GM19239 (cell line): ENCODE results near the gene USP47.

Experiments used
- DNase-seq: peaks from one replicate; pipeline ENCODE4 v3.0.0; 2011; ENCODE audit warnings: low spot score; ENCODE audit not compliant: insufficient read length
- FAIRE-seq: peaks from 2 replicates; lab custom pipeline; 2011; peaks lifted over from hg19 to GRCh38; lab: Jason Lieb, UNC

USP47 gene

DNA sequence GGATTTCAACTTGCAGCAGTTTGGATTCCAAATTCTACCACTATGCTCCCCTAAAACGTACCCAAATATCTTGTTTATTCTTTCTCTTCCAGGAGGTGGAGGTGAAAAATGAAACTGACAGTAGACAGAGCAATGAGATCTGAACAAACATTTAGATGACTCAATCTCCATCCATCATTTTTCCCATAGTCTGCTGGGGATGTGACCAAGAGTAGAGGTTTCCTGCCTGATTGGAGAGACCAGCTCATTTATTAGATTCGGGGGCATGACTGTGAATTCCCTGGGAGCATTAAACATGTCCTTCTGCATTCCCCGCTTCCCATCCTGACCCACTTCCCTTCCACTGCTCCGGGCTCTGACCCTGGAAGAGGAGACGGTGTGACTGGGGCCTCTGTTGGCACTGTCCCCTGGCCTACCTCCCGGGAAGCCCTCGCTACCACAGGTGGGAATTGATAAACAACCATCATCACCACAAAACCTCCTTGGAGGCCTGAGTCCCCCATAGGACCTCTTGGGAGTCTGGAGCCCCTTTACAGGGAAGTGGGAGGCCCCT, 146.4 kb downstream of the USP47 start:
- DNase-seq, result no peak
- no peak for FAIRE-seq

DNA sequence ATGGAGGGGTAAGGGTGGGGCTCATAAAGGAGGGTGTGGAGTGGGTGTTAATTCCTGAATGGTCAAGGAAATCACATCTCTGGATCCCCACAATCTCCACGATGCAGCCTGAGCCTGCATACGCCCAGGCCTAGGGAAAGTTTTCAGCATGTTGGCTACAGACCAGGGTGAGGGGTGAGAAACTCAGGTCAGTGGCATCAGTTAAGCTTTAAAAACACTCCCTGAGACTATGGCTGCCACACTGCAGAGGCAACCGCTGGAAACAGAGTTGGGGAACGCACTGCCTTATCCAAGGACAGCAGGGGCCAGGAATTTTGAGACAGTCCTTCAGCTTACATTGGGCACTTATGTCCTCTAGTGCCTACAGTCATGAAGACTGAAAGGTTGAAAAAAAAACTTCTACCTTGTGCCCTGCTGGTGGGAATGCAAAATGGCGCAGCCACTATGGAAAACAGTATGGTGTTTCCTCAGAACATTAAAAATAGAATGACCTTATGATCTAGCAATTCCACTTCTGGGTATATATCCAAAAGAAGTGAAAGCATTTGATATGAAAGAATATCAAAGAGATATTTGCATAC, 147.0 kb downstream of the USP47 start:
- FAIRE-seq, result no peak

DNA sequence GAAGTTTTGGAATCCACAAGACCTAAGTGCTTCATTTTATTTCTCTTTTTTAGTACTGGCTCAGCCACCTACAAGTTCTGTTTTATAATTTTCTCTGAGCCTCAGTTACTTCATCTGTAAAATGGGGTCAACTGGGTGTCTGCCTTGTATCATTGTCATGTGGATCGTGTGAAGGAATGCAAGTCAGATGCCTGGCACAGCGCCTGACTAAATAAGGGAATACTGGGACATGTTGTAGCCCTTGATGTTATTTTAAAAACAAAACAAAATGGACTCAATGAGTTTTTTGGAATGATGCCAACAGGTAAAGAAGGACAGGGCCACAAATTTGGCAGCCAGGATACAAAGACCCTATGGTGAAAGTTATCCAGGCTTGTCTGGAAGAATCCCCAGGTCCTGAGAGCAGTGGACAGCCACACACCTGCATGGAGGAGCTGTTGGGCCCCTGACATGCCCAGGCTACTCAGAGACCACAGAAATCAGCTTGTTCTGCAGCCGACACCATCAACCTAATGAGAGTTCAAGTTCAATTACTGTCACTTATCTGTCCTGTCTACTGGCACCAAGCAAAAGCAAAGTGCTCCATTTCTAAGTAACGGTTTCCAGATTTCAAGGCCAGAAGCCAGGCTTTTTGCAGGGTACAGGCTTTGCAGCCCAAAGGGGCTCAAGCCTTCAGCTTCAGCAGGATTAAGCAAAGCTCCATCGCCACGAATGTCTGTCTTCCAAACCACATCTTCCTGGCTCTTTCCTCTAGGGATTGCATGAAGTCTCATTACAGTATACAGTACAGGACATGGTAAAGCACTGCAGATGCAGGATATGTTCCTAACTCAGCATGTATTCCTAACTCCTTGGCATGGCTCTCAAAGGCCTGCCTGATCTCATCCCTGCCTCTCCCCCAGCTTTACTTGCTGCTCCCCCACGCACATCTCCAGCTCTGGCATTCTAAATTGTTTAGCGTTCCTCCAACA, 148.3 kb downstream of the USP47 start:
- FAIRE-seq, result no peak
- no peak for DNase-seq

More for the DNA sequence above, 147.0 kb downstream of the USP47 start:
- no peak for DNase-seq

DNA sequence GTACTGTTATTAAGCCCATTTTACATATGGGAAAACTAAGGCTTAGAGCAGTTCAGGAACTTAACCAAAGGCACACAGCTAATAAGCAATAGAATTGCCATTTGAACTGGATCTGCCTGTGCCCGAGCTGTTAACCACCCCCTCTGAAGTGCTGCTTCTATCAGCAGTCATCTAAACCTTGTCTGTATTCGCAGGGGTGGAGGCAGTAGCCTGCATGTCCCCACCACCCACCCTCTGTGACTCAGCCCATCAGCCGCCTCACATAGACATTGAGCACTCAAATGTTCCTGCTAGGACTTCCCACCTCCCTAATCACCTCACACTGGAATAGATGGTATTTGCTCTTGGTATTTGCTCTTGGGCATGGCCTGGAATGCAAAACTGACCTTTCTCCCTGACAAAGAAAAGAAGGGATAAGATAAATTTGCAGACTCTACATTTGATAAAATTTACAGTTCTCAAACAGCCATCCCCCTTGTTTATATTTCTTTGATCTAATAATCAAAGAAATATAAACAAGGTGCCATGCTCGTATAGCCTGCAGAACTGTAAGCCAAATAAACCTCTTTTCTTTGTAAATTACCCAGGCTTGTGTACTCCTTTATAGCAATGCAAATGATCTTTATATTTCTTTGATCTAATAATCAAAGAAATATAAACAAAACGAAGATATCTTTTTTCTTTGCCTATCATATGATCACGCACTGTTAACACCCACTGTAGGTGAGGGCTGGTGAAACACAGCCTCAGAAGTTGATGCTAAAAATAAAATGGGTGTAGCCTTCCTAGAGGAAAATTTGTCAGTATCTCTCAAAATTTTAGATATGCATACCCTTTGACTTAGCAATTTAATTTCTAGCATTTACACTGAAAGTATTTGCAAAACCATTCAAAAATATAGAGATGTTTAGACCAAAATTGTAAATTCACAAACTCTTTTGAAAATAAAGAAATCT, 150.8 kb downstream of the USP47 start:
- DNase-seq, result no peak
- no peak for FAIRE-seq

DNA sequence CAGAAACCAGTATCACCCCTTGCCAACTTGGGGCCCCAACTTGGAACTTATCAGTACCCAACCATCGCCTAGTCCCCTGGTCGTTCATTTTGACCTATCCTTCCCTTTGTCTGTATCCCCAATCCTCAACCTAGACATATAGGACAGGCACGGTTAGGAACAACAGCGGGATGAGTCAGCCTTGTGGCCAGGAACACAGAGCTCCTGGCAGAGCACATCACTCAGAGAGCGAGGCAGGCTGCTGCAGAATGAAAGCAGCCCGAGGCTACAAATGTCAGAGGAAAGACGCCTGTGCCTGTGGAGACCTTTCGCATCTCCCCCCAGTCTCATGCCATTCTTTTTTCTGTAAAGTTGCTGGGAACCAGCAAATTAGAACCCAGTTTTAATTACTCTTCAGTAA, 152.1 kb downstream of the USP47 start:
- DNase-seq, result no peak
- FAIRE-seq, result no peak

DNA sequence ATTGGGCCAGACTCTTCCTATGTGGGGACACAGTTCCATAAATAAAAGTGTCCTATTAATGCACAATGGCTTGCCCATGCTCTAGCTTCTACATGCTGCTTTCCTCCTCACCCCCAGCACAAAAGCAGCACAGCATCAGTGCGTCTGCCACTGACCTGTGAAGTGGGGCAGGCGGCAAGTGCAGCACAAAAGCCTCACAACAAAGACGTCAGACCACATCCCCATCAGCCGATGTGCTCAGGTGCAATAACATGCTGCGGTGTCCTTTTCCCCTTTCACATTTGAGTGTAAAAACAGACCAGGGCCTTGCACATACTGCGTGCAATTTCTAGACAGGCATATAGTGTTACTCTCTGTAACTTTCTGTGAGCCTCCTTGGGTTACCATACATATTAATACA, 153.8 kb downstream of the USP47 start:
- FAIRE-seq, result no peak
- DNase-seq, result no peak

DNA sequence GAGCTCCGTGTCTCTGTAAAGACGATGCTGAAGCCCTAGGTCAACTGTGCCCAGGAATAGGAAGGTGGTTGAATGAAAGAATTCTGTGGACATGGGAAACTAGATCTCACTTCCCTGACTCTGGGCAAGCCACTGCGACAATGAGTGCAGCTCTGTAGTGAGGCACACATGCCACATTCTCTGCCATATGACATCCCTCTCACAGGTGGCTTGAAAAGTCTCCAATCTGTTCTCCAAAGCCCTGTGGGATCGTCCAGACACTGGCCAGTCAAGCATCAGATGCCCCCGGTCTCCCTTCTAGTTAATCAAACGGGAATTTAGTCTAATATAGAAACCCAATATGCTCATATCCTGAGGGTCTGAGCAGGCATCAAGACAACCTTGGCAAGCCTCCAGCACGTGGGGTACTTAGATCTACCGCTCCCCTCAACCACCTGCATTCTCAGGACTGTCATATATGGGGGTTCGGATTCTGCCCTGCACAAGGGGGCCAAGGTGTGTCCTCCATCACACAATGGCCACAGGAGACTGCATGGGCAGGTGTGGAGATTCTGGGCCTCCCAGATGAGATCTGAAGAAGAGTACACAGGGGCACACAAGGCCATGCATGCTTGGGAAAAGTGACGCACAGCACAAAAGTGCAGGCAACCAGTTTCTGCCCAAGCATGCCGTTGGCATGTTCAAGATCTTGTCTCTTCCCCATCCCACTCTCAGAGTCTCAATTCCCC, 154.7 kb downstream of the USP47 start:
- no peak for DNase-seq
- no peak for FAIRE-seq

DNA sequence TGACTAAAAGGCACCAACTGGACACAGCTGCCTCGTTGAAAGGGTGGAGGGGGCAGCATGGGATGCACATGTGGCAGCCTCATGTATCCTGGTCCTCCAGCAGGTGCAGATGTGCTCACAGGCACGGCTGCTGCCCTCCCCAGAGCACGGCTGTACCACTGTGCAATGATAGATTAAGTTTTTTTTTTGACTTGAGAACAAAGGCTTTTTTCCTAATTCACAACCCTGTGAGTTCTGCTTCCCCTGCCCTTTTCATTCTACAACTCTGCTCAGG, 155.2 kb downstream of the USP47 start:
- FAIRE-seq (no peak), DNase-seq (no peak)

DNA sequence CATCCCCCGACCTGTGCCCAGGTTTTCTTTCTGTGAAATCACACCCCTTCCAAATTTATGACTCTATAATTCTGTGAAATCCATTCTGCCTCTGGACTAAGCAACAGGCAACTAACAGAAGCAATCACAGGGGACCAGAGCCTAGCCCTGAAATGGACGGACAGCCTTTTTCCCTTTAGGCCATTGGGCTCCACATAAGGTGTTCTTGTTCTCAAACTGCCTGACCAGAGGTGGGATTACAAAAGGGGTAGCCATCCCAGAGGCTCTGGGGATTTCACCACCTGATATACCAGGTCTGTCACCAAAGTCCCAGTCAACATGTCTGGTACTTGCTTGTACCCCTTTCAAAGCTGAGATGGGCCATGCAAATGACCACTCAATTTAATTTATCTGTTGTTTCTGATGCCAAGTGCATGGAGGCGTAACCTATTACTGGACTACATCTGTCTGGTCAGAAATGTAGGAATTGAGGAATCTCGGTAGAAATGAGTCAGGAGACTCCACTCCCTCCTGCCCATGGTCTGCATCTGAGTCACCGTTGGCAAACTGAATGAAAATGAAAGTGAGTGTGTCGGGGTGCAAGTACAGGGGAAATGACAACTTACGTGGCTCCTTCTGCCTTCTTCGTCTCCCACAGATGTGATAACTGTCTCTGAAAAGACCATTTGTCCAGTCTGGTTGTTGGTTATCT, 156.5 kb downstream of the USP47 start:
- no peak for DNase-seq
- no peak for FAIRE-seq

DNA sequence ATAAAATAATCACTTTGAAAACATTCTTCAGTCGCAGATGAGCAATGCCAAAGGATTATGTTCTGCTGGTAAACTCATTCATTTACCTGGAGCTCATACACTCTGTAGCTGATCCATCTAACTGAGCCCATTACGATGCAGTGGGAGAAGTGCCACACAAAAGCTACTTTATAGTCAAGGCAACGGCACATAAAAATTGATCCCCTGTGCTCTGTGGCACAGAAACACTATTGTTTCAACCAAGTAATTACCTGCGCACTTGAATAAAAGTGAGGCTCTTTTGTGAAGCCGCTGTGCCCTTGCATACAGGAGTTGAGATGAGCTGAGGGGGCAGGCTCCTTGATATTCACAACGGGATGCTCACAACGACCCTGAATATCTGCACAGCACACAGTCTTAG, 159.4 kb downstream of the USP47 start:
- DNase-seq, result no peak
- no peak for FAIRE-seq

DNA sequence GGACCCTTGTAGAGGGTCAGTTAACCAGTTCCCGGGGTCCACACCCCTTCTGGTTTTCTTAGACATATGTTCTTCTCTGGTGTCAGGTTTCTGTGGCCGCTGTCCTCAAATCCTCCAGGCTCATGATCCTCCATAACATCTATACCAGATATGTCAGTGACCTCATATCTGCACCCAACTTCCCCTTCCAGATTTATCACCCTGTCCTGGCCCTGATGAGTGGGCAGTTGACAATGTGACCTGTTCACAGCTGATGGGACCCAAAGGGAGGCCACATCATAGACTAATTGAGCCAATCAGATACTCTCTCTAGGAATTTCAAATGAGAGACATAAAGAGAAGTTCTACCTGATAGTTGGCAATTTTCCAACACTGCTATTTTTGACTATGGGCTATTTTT, 161.6 kb downstream of the USP47 start:
- FAIRE-seq (no peak), DNase-seq (no peak)

DNA sequence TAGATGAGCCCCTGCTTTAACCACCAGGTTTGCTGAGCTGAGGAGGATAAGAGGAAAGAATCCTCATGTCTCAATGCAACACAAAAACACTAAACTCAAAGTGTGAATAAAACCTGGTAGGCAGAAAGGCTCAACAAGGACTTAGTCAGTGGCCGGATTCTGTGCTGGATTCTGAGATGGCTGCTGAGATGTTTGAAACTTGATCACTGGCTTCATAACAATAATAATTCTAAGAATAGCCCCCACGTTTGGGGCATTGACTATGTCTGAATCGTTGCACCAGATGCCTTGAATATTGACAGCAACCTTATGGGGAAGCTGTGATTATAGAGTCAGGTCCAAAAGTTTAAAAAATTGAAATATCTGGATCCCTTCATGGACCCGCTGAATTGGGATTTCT, 162.0 kb downstream of the USP47 start:
- FAIRE-seq, result no peak
- DNase-seq, result no peak

DNA sequence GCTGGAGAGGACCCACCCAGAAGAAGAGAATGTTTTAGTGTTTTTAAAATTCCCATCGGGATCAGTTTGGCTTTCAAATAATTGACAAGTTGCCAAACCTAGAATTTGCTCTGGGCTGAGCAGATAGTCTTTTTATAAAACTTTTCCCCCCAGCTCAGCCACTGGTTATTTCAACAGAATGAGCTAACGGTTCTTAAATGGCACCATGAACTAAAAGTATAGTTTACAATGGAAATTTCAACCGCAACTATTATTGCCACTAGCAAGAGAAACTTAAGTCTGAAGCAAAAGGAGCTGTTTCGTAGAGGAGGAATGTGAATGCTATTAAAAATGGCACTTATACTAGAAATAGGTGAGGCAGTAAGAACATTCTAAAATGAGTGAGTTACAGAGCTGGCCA, 163.3 kb downstream of the USP47 start:
- DNase-seq (no peak), FAIRE-seq (no peak)

DNA sequence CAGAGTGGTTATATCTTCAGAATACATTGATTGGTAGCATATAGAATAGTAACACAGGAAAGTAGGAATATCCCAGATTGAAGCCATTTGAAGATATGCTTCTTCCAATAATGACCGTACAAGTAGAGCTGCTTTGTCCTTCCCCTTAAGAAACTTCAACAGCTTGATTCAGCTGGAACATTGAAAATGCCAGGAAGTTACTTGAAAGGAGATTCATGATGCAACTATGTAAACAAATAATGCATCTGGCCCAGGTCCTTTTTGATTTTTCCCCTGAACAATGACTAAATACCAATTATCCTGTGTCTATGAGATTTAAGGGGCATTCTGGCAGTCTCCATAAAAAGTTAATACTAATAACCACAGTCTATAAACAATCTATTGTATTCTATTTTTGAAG, 163.7 kb downstream of the USP47 start:
- DNase-seq (no peak), FAIRE-seq (no peak)

DNA sequence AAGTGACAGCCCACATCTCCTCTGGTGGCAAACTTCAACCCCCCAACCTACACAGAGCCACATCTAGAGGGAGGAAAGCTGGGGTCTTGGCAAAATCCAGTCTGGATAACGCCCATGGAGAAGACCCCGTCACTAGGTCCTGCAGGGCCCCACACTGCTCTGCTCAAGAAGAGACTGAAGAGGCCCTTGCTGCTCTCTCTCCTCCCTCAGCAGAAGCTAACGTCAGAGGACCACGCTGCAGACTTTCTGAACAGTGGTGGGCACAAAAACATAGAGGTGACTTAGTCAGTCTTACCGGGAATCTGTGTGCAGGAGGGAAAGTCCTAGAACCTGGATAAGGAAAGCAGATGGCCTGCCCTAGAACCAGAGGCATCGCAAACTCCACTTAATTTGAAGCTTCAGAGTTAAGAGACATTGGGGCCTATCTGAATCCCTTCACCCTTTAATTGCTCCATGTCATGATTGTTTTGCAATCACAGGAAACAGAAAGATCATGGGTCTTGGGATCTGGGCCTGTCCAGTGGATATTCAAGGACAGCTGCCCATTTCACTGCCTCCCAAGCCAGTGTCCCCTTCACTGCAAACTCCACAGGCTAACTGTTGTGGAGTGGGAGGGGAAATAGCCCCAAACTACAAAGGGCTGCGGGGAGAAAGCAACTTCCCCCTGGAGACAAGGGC, 164.9 kb downstream of the USP47 start:
- DNase-seq, result no peak
- FAIRE-seq, result no peak

DNA sequence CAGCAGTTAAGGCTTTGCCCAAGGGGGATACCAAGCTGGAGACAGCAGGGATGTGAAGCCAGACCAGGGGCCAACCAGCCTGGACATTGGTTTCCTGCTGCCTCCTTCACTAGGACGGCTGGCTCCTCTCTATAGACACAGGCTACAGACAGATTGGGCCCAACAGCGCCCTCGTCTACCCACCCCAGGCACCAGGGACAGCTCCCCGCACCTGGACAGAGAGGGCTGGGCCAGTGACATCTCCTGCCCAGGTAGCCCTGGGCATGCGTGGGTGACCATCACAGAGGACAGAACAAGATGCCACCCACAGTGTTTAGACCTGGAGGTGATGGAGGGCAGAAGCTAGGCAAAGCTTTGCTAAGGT, 165.4 kb downstream of the USP47 start:
- no peak for DNase-seq
- no peak for FAIRE-seq

DNA sequence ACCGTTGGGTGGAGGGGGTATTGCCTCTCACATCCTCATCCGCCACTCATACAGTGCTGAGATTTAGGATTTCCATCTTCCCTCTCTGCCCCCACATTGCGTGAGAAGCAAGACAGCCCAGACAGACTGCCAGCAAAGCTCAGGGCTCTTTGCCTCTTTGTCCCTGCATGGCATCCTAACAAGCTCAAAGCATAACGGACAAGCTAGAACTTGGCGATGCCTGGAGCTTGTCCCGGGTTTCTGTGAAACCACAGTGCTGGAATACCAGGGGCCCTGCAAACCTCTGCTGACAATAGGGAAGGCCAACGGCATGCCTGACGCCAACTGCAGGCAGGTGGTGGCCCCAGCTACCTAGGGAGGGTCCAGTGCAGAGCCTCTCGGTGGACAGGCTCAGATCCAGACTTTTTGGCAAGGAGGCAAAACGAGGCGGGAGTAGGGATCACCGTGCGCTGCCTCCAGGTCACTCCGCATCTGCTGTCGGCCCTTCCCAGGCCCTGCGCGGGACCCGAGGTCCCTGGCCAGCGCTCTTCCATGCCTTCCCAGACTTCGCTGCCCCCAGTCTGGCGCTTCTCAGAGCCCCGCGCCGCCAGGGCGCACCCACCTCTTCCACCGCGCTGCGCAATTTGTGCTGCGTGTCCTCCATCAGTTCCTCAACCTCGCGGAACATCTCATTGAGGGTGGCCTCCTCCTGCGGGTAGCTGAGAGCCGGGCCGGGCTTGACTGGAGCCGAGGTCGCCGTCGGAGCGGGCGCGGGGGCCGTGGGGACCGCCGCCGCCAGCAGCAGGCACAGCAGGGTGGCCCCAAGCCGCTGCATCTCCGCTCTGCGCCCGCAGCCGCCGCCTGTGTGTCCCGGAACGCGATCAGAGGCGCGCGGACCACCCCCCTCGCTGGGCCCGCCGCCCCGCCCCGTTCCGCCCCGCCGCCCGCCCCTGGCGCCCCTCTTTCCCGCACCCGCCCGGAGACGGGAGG, 166.3 kb downstream of the USP47 start, which contains the start of gene DKK3:
Gene DKK3, minus strand, starts transcription at position 858 of the 969 bp plus-strand sequence. Its CDS starts 44 bp downstream, at position 814.
- no peak for DNase-seq
- FAIRE-seq, result no peak
